HEK293 (cell line): ENCODE measurements around the gene RTCA.

ENCODE experiments used
- HOXA7 ChIP-seq: sonication (generic); formaldehyde crosslinking; IDR thresholded peaks from 2 replicates; pipeline ENCODE4 v1.8.1; 2022; ENCODE audit warnings: missing genetic modification reagents, borderline replicate concordance
- KLF16 ChIP-seq: fragments of 450-650 bp; formaldehyde crosslinking; IDR thresholded peaks from 2 replicates; pipeline ENCODE4 v1.5.1; 2017; ENCODE audit warnings: missing biosample characterization, missing genetic modification characterization
- RBAK ChIP-seq: fragments of 450-650 bp; formaldehyde crosslinking; IDR thresholded peaks from 2 replicates; pipeline ENCODE4 v1.5.1; 2016; ENCODE audit warnings: missing biosample characterization, missing genetic modification characterization
- REST ChIP-seq: fragments of 450-650 bp; formaldehyde crosslinking; IDR thresholded peaks from 2 replicates; pipeline ENCODE4 v1.5.1; 2016; ENCODE audit warnings: missing biosample characterization, missing genetic modification characterization
- SP2 ChIP-seq: fragments of 450-650 bp; formaldehyde crosslinking; IDR thresholded peaks from 2 replicates; pipeline ENCODE4 v1.5.1; 2016; ENCODE audit warnings: missing biosample characterization, missing genetic modification characterization
- ZFP41 ChIP-seq: fragments of 450-650 bp; formaldehyde crosslinking; IDR thresholded peaks from 2 replicates; pipeline ENCODE4 v1.5.1; 2016; ENCODE audit warnings: missing biosample characterization, missing genetic modification characterization, borderline replicate concordance
- ZNF121 ChIP-seq: fragments of 450-650 bp; formaldehyde crosslinking; IDR thresholded peaks from 2 replicates; pipeline ENCODE4 v1.5.1; 2016; ENCODE audit warnings: missing biosample characterization, missing genetic modification characterization
- ZNF354C ChIP-seq: fragments of 450-650 bp; formaldehyde crosslinking; IDR thresholded peaks from 2 replicates; pipeline ENCODE4 v1.5.1; 2016; ENCODE audit warnings: missing biosample characterization, missing genetic modification characterization, low read depth, borderline replicate concordance
- ZNF366 ChIP-seq: fragments of 450-650 bp; formaldehyde crosslinking; conservative IDR thresholded peaks from 2 replicates; pipeline ENCODE4 v1.5.1; 2016; ENCODE audit warnings: missing biosample characterization, missing genetic modification characterization
- ZNF529 ChIP-seq: fragments of 450-650 bp; formaldehyde crosslinking; IDR thresholded peaks from 2 replicates; pipeline ENCODE4 v1.5.1; 2017; ENCODE audit warnings: missing genetic modification characterization, missing biosample characterization; ENCODE audit not compliant: insufficient replicate concordance
- ZNF621 ChIP-seq: fragments of 450-650 bp; formaldehyde crosslinking; IDR thresholded peaks from 2 replicates; pipeline ENCODE4 v1.5.1; 2017; ENCODE audit warnings: missing biosample characterization, missing genetic modification characterization
- TF ChIP-seq, protein P1 (sequence below): fragments of 450-650 bp; formaldehyde crosslinking; IDR thresholded peaks from 2 replicates; pipeline ENCODE4 v1.5.1; 2016; ENCODE audit warnings: missing biosample characterization, missing genetic modification characterization
- TF ChIP-seq, protein P2 (sequence below): fragments of 450-650 bp; formaldehyde crosslinking; optimal IDR thresholded peaks from 2 replicates; pipeline ENCODE3; 2016; ENCODE audit warnings: missing biosample characterization, mild to moderate bottlenecking, missing genetic modification characterization

GRCh38 chr1:100239961-100240360, 26.1 kb upstream of the RTCA start:
- TF ChIP-seq, protein P1, sequence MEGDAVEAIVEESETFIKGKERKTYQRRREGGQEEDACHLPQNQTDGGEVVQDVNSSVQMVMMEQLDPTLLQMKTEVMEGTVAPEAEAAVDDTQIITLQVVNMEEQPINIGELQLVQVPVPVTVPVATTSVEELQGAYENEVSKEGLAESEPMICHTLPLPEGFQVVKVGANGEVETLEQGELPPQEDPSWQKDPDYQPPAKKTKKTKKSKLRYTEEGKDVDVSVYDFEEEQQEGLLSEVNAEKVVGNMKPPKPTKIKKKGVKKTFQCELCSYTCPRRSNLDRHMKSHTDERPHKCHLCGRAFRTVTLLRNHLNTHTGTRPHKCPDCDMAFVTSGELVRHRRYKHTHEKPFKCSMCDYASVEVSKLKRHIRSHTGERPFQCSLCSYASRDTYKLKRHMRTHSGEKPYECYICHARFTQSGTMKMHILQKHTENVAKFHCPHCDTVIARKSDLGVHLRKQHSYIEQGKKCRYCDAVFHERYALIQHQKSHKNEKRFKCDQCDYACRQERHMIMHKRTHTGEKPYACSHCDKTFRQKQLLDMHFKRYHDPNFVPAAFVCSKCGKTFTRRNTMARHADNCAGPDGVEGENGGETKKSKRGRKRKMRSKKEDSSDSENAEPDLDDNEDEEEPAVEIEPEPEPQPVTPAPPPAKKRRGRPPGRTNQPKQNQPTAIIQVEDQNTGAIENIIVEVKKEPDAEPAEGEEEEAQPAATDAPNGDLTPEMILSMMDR (tag by site-specific recombination), result no peak
- TF ChIP-seq ZNF529 (tag by site-specific recombination) (no peak), ZNF121 (no peak), ZFP41 (tag by site-specific recombination) (no peak), RBAK (tag by site-specific recombination) (no peak), REST (tag by site-specific recombination) (no peak), ZNF366 (tag by site-specific recombination) (no peak), KLF16 (tag by site-specific recombination) (no peak), ZNF354C (no peak), HOXA7 (CRISPR knock-in tag) (no peak), ZNF621 (tag by site-specific recombination) (no peak), SP2 (tag by site-specific recombination) (no peak)
- TF ChIP-seq, protein P2, sequence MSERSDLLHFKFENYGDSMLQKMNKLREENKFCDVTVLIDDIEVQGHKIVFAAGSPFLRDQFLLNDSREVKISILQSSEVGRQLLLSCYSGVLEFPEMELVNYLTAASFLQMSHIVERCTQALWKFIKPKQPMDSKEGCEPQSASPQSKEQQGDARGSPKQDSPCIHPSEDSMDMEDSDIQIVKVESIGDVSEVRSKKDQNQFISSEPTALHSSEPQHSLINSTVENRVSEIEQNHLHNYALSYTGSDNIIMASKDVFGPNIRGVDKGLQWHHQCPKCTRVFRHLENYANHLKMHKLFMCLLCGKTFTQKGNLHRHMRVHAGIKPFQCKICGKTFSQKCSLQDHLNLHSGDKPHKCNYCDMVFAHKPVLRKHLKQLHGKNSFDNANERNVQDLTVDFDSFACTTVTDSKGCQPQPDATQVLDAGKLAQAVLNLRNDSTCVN (tag by site-specific recombination), result no peak
